ENCODE results near the gene TLDC2.

Gene TLDC2

GRCh38 chr20:36851490-36851889 is 24.4 kb upstream of the TLDC2 start:
- H3K4ac ChIP-seq (ENCODE audit: low read depth in 1 of 2, low read length in 2 of 2) = no peak overlapping the region
- no peak overlapping the region for H3K14ac ChIP-seq (ENCODE audit: low read length in 2 of 2)
- H3K36me3 ChIP-seq (ENCODE audit: control insufficient read depth in 1 of 2, insufficient read depth in 2 of 2, low read depth in 1 of 2, low read length in 2 of 2) = peaks cover 4 to 14% of the 10 kb centered on the region in 2 experiments
- no peak overlapping the region for H3K18ac ChIP-seq (ENCODE audit: low read depth in 1 of 2, low read length in 2 of 2)
- H2BK5ac ChIP-seq (ENCODE audit: low read depth, low read length, poor library complexity, severe bottlenecking) = no peak overlapping the region
- no peak overlapping the region for H2BK15ac ChIP-seq (ENCODE audit: low read depth, poor library complexity, severe bottlenecking)
- no peak overlapping the region for H2AFZ ChIP-seq (ENCODE audit: low read depth, low read length)
- H3K4me1 ChIP-seq (ENCODE audit: control insufficient read depth, insufficient read depth, low read depth, low read length) = peaks cover 33% of the 10 kb centered on the region
- H2BK12ac ChIP-seq (ENCODE audit: low read length in 2 of 2) = peak overlapping the region in 1 of 2 experiments; percentile 2
- H2AK5ac ChIP-seq (ENCODE audit: low read length, severe bottlenecking) = no peak overlapping the region
- no peak overlapping the region for H3K4me3 ChIP-seq (ENCODE audit: insufficient read depth in 1 of 2, low read depth in 1 of 2, low read length in 2 of 2)
- peak overlapping the region; percentile 46 for H3K9ac ChIP-seq (ENCODE audit: low read length)
- H3K23ac ChIP-seq (ENCODE audit: low read length in 2 of 2) = no peak overlapping the region
- H3K4me2 ChIP-seq (ENCODE audit: low read length, poor library complexity, severe bottlenecking) = no peak overlapping the region
- no peak for DNase-seq
- H2BK120ac ChIP-seq (ENCODE audit: low read depth, low read length) = no peak overlapping the region
- no peaks in the 10 kb centered on the region for H3K9me3 ChIP-seq (ENCODE audit: control insufficient read depth, low read length)
- H4K91ac ChIP-seq (ENCODE audit: low read length) = no peak overlapping the region
- H3K27ac ChIP-seq (ENCODE audit: low read length, poor library complexity, severe bottlenecking) = no peak overlapping the region
- H3K27me3 ChIP-seq (ENCODE audit: control insufficient read depth in 1 of 2, insufficient read depth in 1 of 2, low read length in 2 of 2) = no peaks in the 10 kb centered on the region
- peaks cover 28% of the 10 kb centered on the region for H3K79me1 ChIP-seq (replicated peaks; ENCODE audit: low read length, poor library complexity, severe bottlenecking)
- no peak overlapping the region for H4K8ac ChIP-seq (ENCODE audit: low read length)
- 100% methylated on average over 1 of the region's 2 CpGs for WGBS

- peak overlapping the region; percentile 7 for H2BK15ac ChIP-seq (ENCODE audit: low read depth, poor library complexity, severe bottlenecking)
- peak overlapping the region; percentile 25 for H4K8ac ChIP-seq (ENCODE audit: low read length)
- peak overlapping the region; percentile 46 for H3K9ac ChIP-seq (ENCODE audit: low read length)
- H3K4me1 ChIP-seq (ENCODE audit: control insufficient read depth, insufficient read depth, low read depth, low read length) = peaks cover 37% of the 10 kb centered on the region
- no peak overlapping the region for H3K4me3 ChIP-seq (ENCODE audit: insufficient read depth in 1 of 2, low read depth in 1 of 2, low read length in 2 of 2)
- 98% methylated on average over 12 of the region's 12 CpGs for WGBS
- H4K91ac ChIP-seq (ENCODE audit: low read length) = peak overlapping the region; percentile 27
- no peaks in the 10 kb centered on the region for H3K9me3 ChIP-seq (ENCODE audit: control insufficient read depth, low read length)
- H3K4ac ChIP-seq (ENCODE audit: low read depth in 1 of 2, low read length in 2 of 2) = peak overlapping the region in 1 of 2 experiments; percentile 70
- no peak overlapping the region for H2BK12ac ChIP-seq (ENCODE audit: low read length in 2 of 2)
- H3K27me3 ChIP-seq (ENCODE audit: control insufficient read depth in 1 of 2, insufficient read depth in 1 of 2, low read length in 2 of 2) = no peaks in the 10 kb centered on the region
- H2BK5ac ChIP-seq (ENCODE audit: low read depth, low read length, poor library complexity, severe bottlenecking) = no peak overlapping the region
- H3K79me1 ChIP-seq (replicated peaks; ENCODE audit: low read length, poor library complexity, severe bottlenecking) = peaks cover 28% of the 10 kb centered on the region
- DNase-seq = no peak
- H3K4me2 ChIP-seq (ENCODE audit: low read length, poor library complexity, severe bottlenecking) = no peak overlapping the region
- H3K27ac ChIP-seq (ENCODE audit: low read length, poor library complexity, severe bottlenecking) = no peak overlapping the region
- H2AFZ ChIP-seq (ENCODE audit: low read depth, low read length) = no peak overlapping the region
- H3K18ac ChIP-seq (ENCODE audit: low read depth in 1 of 2, low read length in 2 of 2) = no peak overlapping the region
- peaks cover 4 to 20% of the 10 kb centered on the region in 2 experiments for H3K36me3 ChIP-seq (ENCODE audit: control insufficient read depth in 1 of 2, insufficient read depth in 2 of 2, low read depth in 1 of 2, low read length in 2 of 2)
- no peak overlapping the region for H2BK120ac ChIP-seq (ENCODE audit: low read depth, low read length)
- no peak overlapping the region for H3K14ac ChIP-seq (ENCODE audit: low read length in 2 of 2)
- H2AK5ac ChIP-seq (ENCODE audit: low read length, severe bottlenecking) = no peak overlapping the region
- H3K23ac ChIP-seq (ENCODE audit: low read length in 2 of 2) = no peak overlapping the region
Observed at GRCh38 chr20:36852187-36852586, 23.8 kb upstream of the TLDC2 start.

- no peak overlapping the region for H2BK5ac ChIP-seq (ENCODE audit: low read depth, low read length, poor library complexity, severe bottlenecking)
- no peaks in the 10 kb centered on the region for H3K27me3 ChIP-seq (ENCODE audit: control insufficient read depth in 1 of 2, insufficient read depth in 1 of 2, low read length in 2 of 2)
- no peak for DNase-seq
- peaks cover 10 to 28% of the 10 kb centered on the region in 2 experiments for H3K36me3 ChIP-seq (ENCODE audit: control insufficient read depth in 1 of 2, insufficient read depth in 2 of 2, low read depth in 1 of 2, low read length in 2 of 2)
- no peak overlapping the region for H3K27ac ChIP-seq (ENCODE audit: low read length, poor library complexity, severe bottlenecking)
- no peak overlapping the region for H2BK120ac ChIP-seq (ENCODE audit: low read depth, low read length)
- H4K91ac ChIP-seq (ENCODE audit: low read length) = peak overlapping the region; percentile 8
- H3K4me2 ChIP-seq (ENCODE audit: low read length, poor library complexity, severe bottlenecking) = no peak overlapping the region
- H2BK12ac ChIP-seq (ENCODE audit: low read length in 2 of 2) = peak overlapping the region in 1 of 2 experiments; percentile 10
- WGBS = 85% methylated on average over 20 of the region's 21 CpGs
- no peak overlapping the region for H3K4me3 ChIP-seq (ENCODE audit: insufficient read depth in 1 of 2, low read depth in 1 of 2, low read length in 2 of 2)
- no peak overlapping the region for H2AK5ac ChIP-seq (ENCODE audit: low read length, severe bottlenecking)
- peak overlapping the region in 1 of 2 experiments; percentile 24 for H3K18ac ChIP-seq (ENCODE audit: low read depth in 1 of 2, low read length in 2 of 2)
- peak overlapping the region; percentile 70 for H4K8ac ChIP-seq (ENCODE audit: low read length)
- H3K9me3 ChIP-seq (ENCODE audit: control insufficient read depth, low read length) = no peaks in the 10 kb centered on the region
- H3K23ac ChIP-seq (ENCODE audit: low read length in 2 of 2) = peak overlapping the region in 1 of 2 experiments; percentile 34
- peak overlapping the region; percentile 73 for H2BK15ac ChIP-seq (ENCODE audit: low read depth, poor library complexity, severe bottlenecking)
- H3K4me1 ChIP-seq (ENCODE audit: control insufficient read depth, insufficient read depth, low read depth, low read length) = peaks cover 39% of the 10 kb centered on the region
- peak overlapping the region in 1 of 2 experiments; percentile 11 for H3K4ac ChIP-seq (ENCODE audit: low read depth in 1 of 2, low read length in 2 of 2)
- H3K14ac ChIP-seq (ENCODE audit: low read length in 2 of 2) = no peak overlapping the region
- H3K79me1 ChIP-seq (replicated peaks; ENCODE audit: low read length, poor library complexity, severe bottlenecking) = peaks cover 27% of the 10 kb centered on the region
- H3K9ac ChIP-seq (ENCODE audit: low read length) = peak overlapping the region; percentile 68
- H2AFZ ChIP-seq (ENCODE audit: low read depth, low read length) = no peak overlapping the region
Observed at GRCh38 chr20:36854348-36855240, 21.3 kb upstream of the TLDC2 start.

- Histone ChIP-seq H3K14ac (ENCODE audit: low read length in 2 of 2) (peak overlapping the region in 1 of 2 experiments; percentile 63), H2BK5ac (ENCODE audit: low read depth, low read length, poor library complexity, severe bottlenecking) (no peak overlapping the region), H3K4me1 (ENCODE audit: control insufficient read depth, insufficient read depth, low read depth, low read length) (peaks cover 41% of the 10 kb centered on the region), H2AK5ac (ENCODE audit: low read length, severe bottlenecking) (no peak overlapping the region), H2BK15ac (ENCODE audit: low read depth, poor library complexity, severe bottlenecking) (no peak overlapping the region), H3K4me2 (ENCODE audit: low read length, poor library complexity, severe bottlenecking) (no peak overlapping the region), H4K8ac (ENCODE audit: low read length) (peak overlapping the region; percentile 70), H3K79me1 (replicated peaks; ENCODE audit: low read length, poor library complexity, severe bottlenecking) (peaks cover 27% of the 10 kb centered on the region), H3K9me3 (ENCODE audit: control insufficient read depth, low read length) (no peaks in the 10 kb centered on the region), H3K4me3 (ENCODE audit: insufficient read depth in 1 of 2, low read depth in 1 of 2, low read length in 2 of 2) (peak overlapping the region in 1 of 2 experiments; percentile 25), H2AFZ (ENCODE audit: low read depth, low read length) (no peak overlapping the region), H3K27ac (ENCODE audit: low read length, poor library complexity, severe bottlenecking) (no peak overlapping the region), H3K36me3 (ENCODE audit: control insufficient read depth in 1 of 2, insufficient read depth in 2 of 2, low read depth in 1 of 2, low read length in 2 of 2) (peaks cover 11 to 31% of the 10 kb centered on the region in 2 experiments), H3K9ac (ENCODE audit: low read length) (peak overlapping the region; percentile 68), H3K18ac (ENCODE audit: low read depth in 1 of 2, low read length in 2 of 2) (peak overlapping the region in 1 of 2 experiments; percentile 29), H3K27me3 (ENCODE audit: control insufficient read depth in 1 of 2, insufficient read depth in 1 of 2, low read length in 2 of 2) (no peaks in the 10 kb centered on the region), H3K4ac (ENCODE audit: low read depth in 1 of 2, low read length in 2 of 2) (no peak overlapping the region), H2BK12ac (ENCODE audit: low read length in 2 of 2) (no peak overlapping the region), H2BK120ac (ENCODE audit: low read depth, low read length) (no peak overlapping the region), H4K91ac (ENCODE audit: low read length) (peak overlapping the region; percentile 1), H3K23ac (ENCODE audit: low read length in 2 of 2) (peak overlapping the region in 1 of 2 experiments; percentile 1)
- no peak for DNase-seq
- 92% methylated on average over 7 of the region's 7 CpGs for WGBS
Observed at GRCh38 chr20:36855241-36855657, 20.7 kb upstream of the TLDC2 start.
